MM.1S (cell line): Measurements from ENCODE around the gene ZXDC.

Experiments used
- DNase-seq: peaks from one replicate; pipeline ENCODE4 v3.0.0-alpha.2; 2015
- H2AFZ ChIP-seq: fragments of 300-600 bp; sonication (generic); 2 replicates; pipeline ENCODE4 v1.6.0; 2016; ENCODE audit warnings: antibody characterized with exemption, low read length
- H3F3A ChIP-seq: fragments of 300-600 bp; sonication (generic); 2 replicates; pipeline ENCODE4 v1.6.1; 2016; ENCODE audit warnings: mild to moderate bottlenecking, antibody characterized with exemption, low read length, moderate library complexity, mixed read lengths; ENCODE audit not compliant: insufficient read depth
- H3K27ac ChIP-seq: fragments of 300-600 bp; sonication (generic); 2 replicates; pipeline ENCODE4 v1.5.1; 2016; ENCODE audit warnings: mild to moderate bottlenecking, low read length
- H3K27me3 ChIP-seq: fragments of 300-600 bp; sonication (generic); replicated peaks from 2 replicates; pipeline ENCODE4 v1.6.0; 2016; ENCODE audit warnings: low read length; ENCODE audit not compliant: insufficient read depth
- H3K36me3 ChIP-seq: fragments of 300-600 bp; sonication (generic); replicated peaks from 2 replicates; pipeline ENCODE4 v1.6.1; 2016; ENCODE audit warnings: mild to moderate bottlenecking, low read length, mixed read lengths; ENCODE audit not compliant: insufficient read depth
- H3K4me1 ChIP-seq: fragments of 300-600 bp; sonication (generic); 2 replicates; pipeline ENCODE4 v1.6.1; 2016; ENCODE audit warnings: low read length, mixed read lengths
- H3K4me2 ChIP-seq: fragments of 300-600 bp; sonication (generic); 2 replicates; pipeline ENCODE4 v1.6.0; 2016; ENCODE audit warnings: low read depth, low read length
- H3K4me3 ChIP-seq: fragments of 300-600 bp; sonication (generic); 2 replicates; pipeline ENCODE4 v1.5.1; 2016; ENCODE audit warnings: low read length, mixed read lengths
- H3K79me2 ChIP-seq: fragments of 300-600 bp; sonication (generic); 2 replicates; pipeline ENCODE4 v1.6.1; 2016; ENCODE audit warnings: mixed run types, low read length, mixed read lengths
- H3K9ac ChIP-seq: fragments of 300-600 bp; sonication (generic); 2 replicates; pipeline ENCODE4 v1.6.1; 2016; ENCODE audit warnings: low read length, mixed read lengths
- H3K9me2 ChIP-seq: fragments of 300-600 bp; sonication (generic); replicated peaks from 2 replicates; pipeline ENCODE4 v1.6.1; 2016; ENCODE audit warnings: mild to moderate bottlenecking, low read length, mixed read lengths; ENCODE audit not compliant: insufficient read depth
- H3K9me3 ChIP-seq: fragments of 300-600 bp; sonication (generic); replicated peaks from 2 replicates; pipeline ENCODE4 v1.6.1; 2016; ENCODE audit warnings: mild to moderate bottlenecking, low read length, mixed read lengths; ENCODE audit not compliant: insufficient read depth
- H4K20me1 ChIP-seq: fragments of 300-600 bp; sonication (generic); 2 replicates; pipeline ENCODE4 v1.6.1; 2016; ENCODE audit warnings: mild to moderate bottlenecking, low read length, moderate library complexity, mixed read lengths; ENCODE audit not compliant: insufficient read depth
- CTCF ChIP-seq: fragments of 300-600 bp; sonication (generic); IDR thresholded peaks from 2 replicates; pipeline ENCODE4 v1.5.1; 2016; ENCODE audit warnings: antibody characterized with exemption, low read length, mixed read lengths
- EZH2 ChIP-seq: fragments of 300-600 bp; sonication (generic); optimal IDR thresholded peaks from 2 replicates; pipeline ENCODE3; 2017; ENCODE audit warnings: low read depth, mild to moderate bottlenecking, antibody characterized with exemption, low read length, mixed read lengths
- EZH2phosphoT487 ChIP-seq: fragments of 300-600 bp; sonication (generic); IDR thresholded peaks from 2 replicates; pipeline ENCODE4 v1.6.1; 2018; ENCODE audit warnings: antibody characterized with exemption, low read length

ZXDC gene

GRCh38 chr3:126487151-126487771, 11.6 kb upstream of the ZXDC start:
- H3K4me2 ChIP-seq, result peak overlapping the region; percentile 63; the same call in 1 of the 2 replicates
- H3K4me3 ChIP-seq, result no peak overlapping the region
- H3K79me2 ChIP-seq, result no peaks in the 10 kb centered on the region
- H2AFZ ChIP-seq, result peak overlapping the region; percentile 83
- H3K9me2 ChIP-seq, result no peaks in the 10 kb centered on the region
- DNase-seq, result peak; percentile 42
- H4K20me1 ChIP-seq, result no peaks in the 10 kb centered on the region
- no peaks in the 10 kb centered on the region for H3K9me3 ChIP-seq
- H3K27ac ChIP-seq, result peak overlapping the region; percentile 1; the same call in 1 of the 2 replicates
- H3K4me1 ChIP-seq, result peaks cover 14% of the 10 kb centered on the region
- no peaks in the 10 kb centered on the region for H3K36me3 ChIP-seq
- no peaks in the 10 kb centered on the region for H3F3A ChIP-seq
- H3K27me3 ChIP-seq, result no peaks in the 10 kb centered on the region
- no peak overlapping the region for H3K9ac ChIP-seq
- TF ChIP-seq EZH2 (no peak), CTCF (peak; percentile 11; the same call in 1 of the 2 replicates), EZH2phosphoT487 (no peak)

- no peak overlapping the region for H3K4me3 ChIP-seq
- peak overlapping the region; percentile 83 for H2AFZ ChIP-seq
- H3K4me1 ChIP-seq, result peaks cover 14% of the 10 kb centered on the region
- no peak for DNase-seq
- no peaks in the 10 kb centered on the region for H3K9me3 ChIP-seq
- H3K79me2 ChIP-seq, result no peaks in the 10 kb centered on the region
- no peaks in the 10 kb centered on the region for H4K20me1 ChIP-seq
- H3K4me2 ChIP-seq, result no peak overlapping the region
- TF ChIP-seq CTCF (no peak), EZH2 (no peak), EZH2phosphoT487 (no peak)
- no peaks in the 10 kb centered on the region for H3K36me3 ChIP-seq
- H3K27me3 ChIP-seq, result no peaks in the 10 kb centered on the region
- H3K9ac ChIP-seq, result no peak overlapping the region
- no peak overlapping the region for H3K27ac ChIP-seq
- H3F3A ChIP-seq, result no peaks in the 10 kb centered on the region
- no peaks in the 10 kb centered on the region for H3K9me2 ChIP-seq
These were observed 10.7 kb upstream of the ZXDC start for GRCh38 chr3:126486360-126486847.

GRCh38 chr3:126485956-126486355, 10.3 kb upstream of the ZXDC start:
- TF ChIP-seq EZH2phosphoT487, result no peak
- no peak overlapping the region for H3K4me2 ChIP-seq

GRCh38 chr3:126485176-126485897, 9.6 kb upstream of the ZXDC start:
- TF ChIP-seq EZH2phosphoT487 (no peak), CTCF (no peak)
- no peak overlapping the region for H3K9ac ChIP-seq
- no peaks in the 10 kb centered on the region for H4K20me1 ChIP-seq
- no peak overlapping the region for H3K4me2 ChIP-seq
- H3K27me3 ChIP-seq, result no peaks in the 10 kb centered on the region
- no peak overlapping the region for H2AFZ ChIP-seq
- no peaks in the 10 kb centered on the region for H3K36me3 ChIP-seq
- H3K27ac ChIP-seq, result no peak overlapping the region
- H3K4me3 ChIP-seq, result no peak overlapping the region
- no peaks in the 10 kb centered on the region for H3K9me2 ChIP-seq
- H3F3A ChIP-seq, result no peaks in the 10 kb centered on the region
- H3K79me2 ChIP-seq, result no peaks in the 10 kb centered on the region
- no peak for DNase-seq
- peaks cover 14% of the 10 kb centered on the region for H3K4me1 ChIP-seq
- H3K9me3 ChIP-seq, result no peaks in the 10 kb centered on the region

More at GRCh38 chr3:126485956-126486355, 10.3 kb upstream of the ZXDC start:
- Histone ChIP-seq H3F3A (no peaks in the 10 kb centered on the region), H3K9ac (no peak overlapping the region), H3K27ac (no peak overlapping the region), H3K36me3 (no peaks in the 10 kb centered on the region), H3K79me2 (no peaks in the 10 kb centered on the region), H3K9me2 (no peaks in the 10 kb centered on the region), H2AFZ (no peak overlapping the region), H3K27me3 (no peaks in the 10 kb centered on the region), H3K4me3 (no peak overlapping the region), H4K20me1 (no peaks in the 10 kb centered on the region), H3K9me3 (no peaks in the 10 kb centered on the region), H3K4me1 (peaks cover 14% of the 10 kb centered on the region)
- DNase-seq, result no peak
